SK-N-MC (cell line): Measurements from ENCODE around the gene PDLIM7.
A peak's percentile ranks its signal among the peaks of the same experiment; 100 is the strongest.

Source experiments
- DNase-seq: peaks from one replicate; pipeline ENCODE4 v3.0.0-alpha.2; 2011; ENCODE audit warnings: low read depth, low spot score
- H3K27ac ChIP-seq: fragments of 200-600 bp; sonication (generic); 2 replicates; pipeline ENCODE4 v1.5.1; 2016; ENCODE audit warnings: mixed run types
- H3K36me3 ChIP-seq: fragments of 200-600 bp; sonication (generic); 2 replicates; pipeline ENCODE4 v1.6.1; 2017; ENCODE audit warnings: antibody characterized with exemption, low read length, mixed read lengths; ENCODE audit not compliant: insufficient read depth
- H3K4me3 ChIP-seq: fragments of 200-600 bp; sonication (generic); 2 replicates; pipeline ENCODE4 v1.5.1; 2016
- H3K9ac ChIP-seq: fragments of 200-600 bp; sonication (generic); 2 replicates; pipeline ENCODE4 v1.8.0; 2017; ENCODE audit warnings: mixed run types, mixed read lengths; ENCODE audit not compliant: insufficient read length
- H3K9me3 ChIP-seq: fragments of 200-600 bp; sonication (generic); 2 replicates; pipeline ENCODE4 v1.6.1; 2017; ENCODE audit warnings: low read depth, mild to moderate bottlenecking, antibody characterized with exemption, low read length, moderate library complexity, mixed read lengths
- EZH2 ChIP-seq: fragments of 200-600 bp; sonication (generic); IDR thresholded peaks from one replicate; pipeline ENCODE4 v1.6.1; 2017; ENCODE audit warnings: antibody characterized with exemption
- FOXP2 ChIP-seq: optimal IDR thresholded peaks from 2 replicates; pipeline ENCODE3; 2011; ENCODE audit warnings: mild to moderate bottlenecking, moderate library complexity; ENCODE audit not compliant: insufficient read depth; ENCODE audit errors: extremely low read length, control extremely low read depth
- POLR2AphosphoS5 ChIP-seq: IDR thresholded peaks from 2 replicates; pipeline ENCODE4 v1.6.1; 2012; ENCODE audit warnings: mild to moderate bottlenecking, low read depth, low read length, borderline replicate concordance

PDLIM7 gene

DNA sequence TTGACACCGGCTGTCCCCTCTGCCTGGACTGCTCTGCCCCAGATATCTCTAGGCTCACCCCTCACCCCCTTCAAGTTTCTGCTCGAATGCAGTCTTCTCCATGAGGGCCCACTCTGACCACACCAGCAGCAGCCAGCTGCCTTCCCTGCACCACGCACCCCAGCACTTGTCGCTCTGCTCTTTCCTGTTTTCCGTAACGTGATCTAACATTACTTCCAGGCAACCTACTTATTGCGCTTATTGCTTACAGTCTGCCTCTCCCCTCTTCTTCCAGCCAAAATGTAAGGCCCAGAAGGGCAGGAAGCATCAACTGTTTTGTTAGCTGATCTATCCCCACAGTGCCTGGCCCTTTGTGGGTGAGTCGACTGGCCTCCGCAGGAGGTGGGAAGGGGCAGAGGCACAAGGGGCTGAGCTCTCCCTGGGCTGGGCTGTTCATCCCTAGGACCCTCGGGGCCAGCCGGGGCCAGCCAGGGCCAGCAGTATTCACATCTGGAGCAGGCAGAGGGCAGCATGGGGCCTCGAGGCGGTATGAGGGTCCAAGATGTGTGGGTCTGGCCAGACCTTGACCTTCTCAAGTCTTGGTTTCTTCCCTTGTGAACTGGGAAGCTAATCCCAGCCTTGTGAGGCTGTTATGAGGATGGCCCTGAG is 12.4 kb downstream of the PDLIM7 start:
- Histone ChIP-seq H3K27ac (no peak overlapping the region), H3K9ac (no peak overlapping the region), H3K36me3 (peaks cover 33% of the 10 kb centered on the region), H3K4me3 (no peak overlapping the region), H3K9me3 (no peaks in the 10 kb centered on the region)
- TF ChIP-seq FOXP2 (no peak), EZH2 (no peak), POLR2AphosphoS5 (no peak; the same call in 1 of the 2 replicates)
- DNase-seq, result no peak

- no peak for DNase-seq
- Histone ChIP-seq H3K9ac (no peak overlapping the region), H3K4me3 (no peak overlapping the region), H3K27ac (no peak overlapping the region), H3K36me3 (peaks cover 27% of the 10 kb centered on the region), H3K9me3 (no peaks in the 10 kb centered on the region)
- TF ChIP-seq FOXP2 (no peak), POLR2AphosphoS5 (peak; percentile 3; the same call in 1 of the 2 replicates), EZH2 (no peak)
These were observed 13.2 kb downstream of the PDLIM7 start for GRCh38 chr5:177483994-177484901.

- Histone ChIP-seq H3K36me3 (peaks cover 15% of the 10 kb centered on the region), H3K27ac (no peak overlapping the region), H3K9me3 (no peaks in the 10 kb centered on the region), H3K4me3 (no peak overlapping the region), H3K9ac (no peak overlapping the region)
- no peak for TF ChIP-seq EZH2
- no peak for TF ChIP-seq FOXP2
- TF ChIP-seq POLR2AphosphoS5, result no peak
- no peak for DNase-seq
These were observed 14.4 kb downstream of the PDLIM7 start for GRCh38 chr5:177483042-177483441.

DNA sequence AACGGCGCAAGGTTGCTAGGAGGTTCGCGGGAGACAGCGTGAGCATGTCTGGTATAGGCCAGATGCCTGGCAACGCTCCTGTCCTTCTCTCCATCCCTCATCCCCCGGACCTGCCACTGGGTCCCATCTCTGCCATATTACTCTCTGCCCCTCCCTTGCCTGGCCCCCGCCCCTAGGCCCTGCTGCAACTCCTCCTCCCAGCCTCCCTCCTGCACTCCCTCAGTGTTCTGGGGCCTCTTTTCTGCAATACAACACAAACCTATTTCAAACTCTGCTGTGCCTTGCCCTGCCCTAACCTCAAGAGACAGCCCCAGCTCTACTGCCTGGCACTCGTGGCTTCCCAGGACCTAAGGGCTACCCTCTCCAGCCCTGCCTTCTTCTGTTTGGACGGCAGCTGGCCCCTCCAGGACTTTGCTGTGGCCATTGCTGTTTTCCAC is 15.0 kb downstream of the PDLIM7 start:
- Histone ChIP-seq H3K36me3 (peaks cover 9% of the 10 kb centered on the region; the same call in 1 of the 2 replicates), H3K9ac (no peak overlapping the region), H3K27ac (peak overlapping the region; percentile 19; the same call in 1 of the 2 replicates), H3K9me3 (no peaks in the 10 kb centered on the region), H3K4me3 (no peak overlapping the region)
- TF ChIP-seq FOXP2 (no peak), EZH2 (no peak), POLR2AphosphoS5 (0 out of 2 replicates have a peak, but pooled peaks have one; percentile 19)
- DNase-seq, result no peak

DNA sequence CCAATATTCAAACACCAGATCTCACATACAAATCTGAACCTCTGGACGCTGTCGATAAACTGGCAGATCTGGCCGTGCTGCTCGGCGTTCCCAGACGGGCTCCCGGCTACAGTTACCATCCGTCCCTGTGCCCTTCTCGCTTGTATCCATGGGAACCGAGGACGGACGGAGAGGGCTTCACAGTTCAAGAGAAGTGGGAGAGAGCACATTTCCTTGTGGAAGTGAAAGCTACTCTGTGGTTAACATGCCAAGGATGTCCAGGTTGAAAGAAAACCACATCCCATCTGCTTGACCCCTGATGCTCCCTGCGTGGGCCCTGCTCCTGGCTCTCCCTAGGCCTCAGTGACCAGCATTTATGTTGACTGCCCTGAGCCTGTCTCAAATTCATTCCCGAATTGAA is 17.6 kb downstream of the PDLIM7 start:
- TF ChIP-seq POLR2AphosphoS5 (no peak; the same call in 1 of the 2 replicates), FOXP2 (no peak), EZH2 (no peak)
- no peak for DNase-seq
- Histone ChIP-seq H3K9me3 (no peaks in the 10 kb centered on the region), H3K4me3 (no peak overlapping the region), H3K9ac (no peak overlapping the region), H3K36me3 (no peaks in the 10 kb centered on the region; the same call in 1 of the 2 replicates), H3K27ac (peak overlapping the region; percentile 74)

DNA sequence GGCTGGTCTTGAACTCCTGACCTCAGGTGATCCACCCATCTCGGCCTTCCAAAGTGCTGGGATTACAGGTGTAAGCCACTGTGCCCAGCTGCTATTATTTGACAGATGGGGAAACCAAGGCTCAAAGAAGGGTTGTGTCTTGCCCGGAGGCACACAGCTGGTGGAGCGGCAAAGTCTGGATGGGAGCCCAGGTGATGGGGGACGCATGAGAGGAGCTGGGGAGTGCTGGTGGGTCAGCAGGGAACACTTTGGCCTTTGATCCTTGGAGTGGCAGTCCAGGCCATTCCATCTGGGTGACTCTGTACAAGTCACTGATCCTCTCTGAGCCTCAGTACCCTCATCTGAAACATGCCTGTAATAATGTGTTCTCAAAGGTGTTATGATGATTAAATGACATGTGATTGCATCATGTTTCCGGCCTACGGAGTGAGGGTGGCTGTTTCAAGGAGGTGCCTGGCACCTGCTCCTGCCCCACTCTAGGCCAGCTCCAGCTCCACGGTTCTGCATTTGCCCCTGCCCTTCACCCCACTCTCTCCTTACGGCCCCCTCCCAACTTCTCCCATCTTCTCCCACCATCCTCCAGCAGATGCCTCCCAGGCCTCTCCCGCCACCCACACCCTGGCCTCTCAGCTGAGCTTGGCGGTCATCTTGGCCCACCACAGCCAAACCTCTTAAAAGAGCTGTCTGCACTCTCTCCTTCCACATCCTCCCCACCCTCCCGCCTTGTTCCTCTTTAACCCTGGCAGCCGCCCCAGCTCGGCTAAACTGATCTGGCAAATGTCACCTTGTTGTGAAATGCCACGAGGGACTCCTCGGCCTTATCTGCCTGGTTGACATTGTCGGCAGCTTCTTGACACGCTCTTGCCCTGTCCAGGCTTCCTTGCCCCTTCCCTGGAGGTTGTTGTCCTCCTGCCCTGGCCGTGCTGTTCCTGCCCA is 18.4 kb downstream of the PDLIM7 start:
- DNase-seq, result no peak
- Histone ChIP-seq H3K4me3 (no peak overlapping the region), H3K36me3 (no peaks in the 10 kb centered on the region; the same call in 1 of the 2 replicates), H3K27ac (peak overlapping the region; percentile 74), H3K9me3 (no peaks in the 10 kb centered on the region), H3K9ac (no peak overlapping the region)
- TF ChIP-seq POLR2AphosphoS5 (no peak; the same call in 1 of the 2 replicates), EZH2 (no peak), FOXP2 (no peak)

- no peak for TF ChIP-seq EZH2
- no peak for TF ChIP-seq FOXP2
- no peak for TF ChIP-seq POLR2AphosphoS5
- no peak for DNase-seq
- no peak overlapping the region for H3K9ac ChIP-seq
- H3K36me3 ChIP-seq, result no peaks in the 10 kb centered on the region; the same call in 1 of the 2 replicates
- H3K27ac ChIP-seq, result peak overlapping the region; percentile 60
- H3K9me3 ChIP-seq, result no peaks in the 10 kb centered on the region
- H3K4me3 ChIP-seq, result no peak overlapping the region
These were observed 19.5 kb downstream of the PDLIM7 start for GRCh38 chr5:177477701-177478477.
